Ecto neural progenitor cell (in vitro differentiated cells): ENCODE data around the gene CTXN1.
"Not testable (repeated sequence)": the region's sequence is repeated elsewhere in the genome, so short reads cannot be mapped to it uniquely, and the experiment has no call there.

ENCODE experiments used
- DNase-seq: peaks from one replicate; pipeline ENCODE4 v3.0.0-alpha.2; 2018; ENCODE audit warnings: low spot score

The CTXN1 gene

GRCh38 chr19:7944177-7944761 is 18.3 kb upstream of the CTXN1 start:
- DNase-seq, result peak; percentile 87

GRCh38 chr19:7943444-7944176 is 17.7 kb upstream of the CTXN1 start, which contains the start of gene TIMM44:
Gene TIMM44, minus strand, starts transcription at chr19:7943666. Its CDS starts 15 bp downstream, at chr19:7943651.
- DNase-seq, result peak; percentile 99

- DNase-seq, result no peak
These were observed 17.1 kb upstream of the CTXN1 start for GRCh38 chr19:7942981-7943443.

- no peak for DNase-seq
These were observed 16.1 kb upstream of the CTXN1 start for GRCh38 chr19:7941895-7942596.

- DNase-seq, result no peak
These were observed 14.9 kb upstream of the CTXN1 start for GRCh38 chr19:7940841-7941240.

GRCh38 chr19:7934766-7935165 is 8.8 kb upstream of the CTXN1 start:
- DNase-seq, result no peak

- DNase-seq, result no peak
These were observed 8.1 kb upstream of the CTXN1 start for GRCh38 chr19:7933828-7934725.

- no peak for DNase-seq
These were observed 7.5 kb upstream of the CTXN1 start for GRCh38 chr19:7933411-7933810.

GRCh38 chr19:7932930-7933300 is 7.0 kb upstream of the CTXN1 start:
- DNase-seq, result no peak

GRCh38 chr19:7932276-7932929 is 6.5 kb upstream of the CTXN1 start:
- no peak for DNase-seq

- DNase-seq, result no peak
These were observed 5.5 kb upstream of the CTXN1 start for GRCh38 chr19:7931221-7932061.

- no peak for DNase-seq
These were observed 4.8 kb upstream of the CTXN1 start for GRCh38 chr19:7930765-7931164.

GRCh38 chr19:7930030-7930429 is 4.1 kb upstream of the CTXN1 start:
- not testable (repeated sequence) for DNase-seq

- DNase-seq, result peak; percentile 75
These were observed 3.1 kb upstream of the CTXN1 start for GRCh38 chr19:7928741-7929701.

- peak; percentile 39 for DNase-seq
These were observed 2.4 kb upstream of the CTXN1 start for GRCh38 chr19:7928334-7928706.

- DNase-seq, result peak; percentile 49
These were observed 1.8 kb upstream of the CTXN1 start for GRCh38 chr19:7927605-7928333.

- DNase-seq, result peak; percentile 60
These were observed 1.0 kb upstream of the CTXN1 start for GRCh38 chr19:7926727-7927604.
